Erythroblast (primary cell): Measurements from ENCODE around the gene MUC13.

Experiments used
- GATA1 ChIP-seq: IDR thresholded peaks from 2 replicates; pipeline ENCODE4 v1.6.1; 2011; ENCODE audit warnings: low read depth, mild to moderate bottlenecking, control low read depth, low read length, moderate library complexity
- POLR2A ChIP-seq: IDR thresholded peaks from 2 replicates; pipeline ENCODE4 v1.6.1; 2011; ENCODE audit warnings: mild to moderate bottlenecking, low read length

- TF ChIP-seq POLR2A (no peak), GATA1 (no peak)
Measured at GRCh38 chr3:124893526-124893925, 41.0 kb downstream of the MUC13 start.
